ENCODE measurements around the gene ENTPD2.

Gene ENTPD2

GRCh38 chr9:137055385-137056364, 1.8 kb upstream of the ENTPD2 start:
- TF ChIP-seq, protein P1, sequence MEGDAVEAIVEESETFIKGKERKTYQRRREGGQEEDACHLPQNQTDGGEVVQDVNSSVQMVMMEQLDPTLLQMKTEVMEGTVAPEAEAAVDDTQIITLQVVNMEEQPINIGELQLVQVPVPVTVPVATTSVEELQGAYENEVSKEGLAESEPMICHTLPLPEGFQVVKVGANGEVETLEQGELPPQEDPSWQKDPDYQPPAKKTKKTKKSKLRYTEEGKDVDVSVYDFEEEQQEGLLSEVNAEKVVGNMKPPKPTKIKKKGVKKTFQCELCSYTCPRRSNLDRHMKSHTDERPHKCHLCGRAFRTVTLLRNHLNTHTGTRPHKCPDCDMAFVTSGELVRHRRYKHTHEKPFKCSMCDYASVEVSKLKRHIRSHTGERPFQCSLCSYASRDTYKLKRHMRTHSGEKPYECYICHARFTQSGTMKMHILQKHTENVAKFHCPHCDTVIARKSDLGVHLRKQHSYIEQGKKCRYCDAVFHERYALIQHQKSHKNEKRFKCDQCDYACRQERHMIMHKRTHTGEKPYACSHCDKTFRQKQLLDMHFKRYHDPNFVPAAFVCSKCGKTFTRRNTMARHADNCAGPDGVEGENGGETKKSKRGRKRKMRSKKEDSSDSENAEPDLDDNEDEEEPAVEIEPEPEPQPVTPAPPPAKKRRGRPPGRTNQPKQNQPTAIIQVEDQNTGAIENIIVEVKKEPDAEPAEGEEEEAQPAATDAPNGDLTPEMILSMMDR (conservative IDR thresholded peaks at IDR 0.05; ENCODE audit: low read length) = no peak
- no peak overlapping the region for H3K4me3 ChIP-seq (ENCODE audit: low read length)
- DNase-seq (ENCODE audit: low read depth) = peak; percentile 43

DNA sequence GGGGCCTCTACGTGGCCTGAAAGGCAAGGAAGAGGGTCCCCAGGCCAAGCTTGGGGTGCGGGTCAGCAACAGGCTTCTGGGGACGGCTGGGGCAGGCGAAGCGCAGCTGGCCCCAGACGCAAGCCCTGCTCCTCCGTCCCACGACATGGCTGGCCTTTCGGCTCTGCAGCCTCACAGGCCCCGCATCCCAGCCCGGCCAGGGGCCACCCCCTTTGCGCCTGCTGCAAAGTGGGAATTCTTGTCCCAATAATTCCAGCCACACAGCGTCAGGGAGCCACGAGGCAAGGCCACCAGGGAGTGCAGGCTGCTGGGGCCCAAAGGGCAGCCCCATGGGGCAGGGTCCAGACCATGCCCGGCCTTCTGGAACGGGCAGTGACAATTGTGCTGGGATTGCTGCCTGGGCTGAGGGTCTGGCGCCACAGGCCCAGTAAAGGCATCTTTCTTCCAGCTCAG, 1.1 kb upstream of the ENTPD2 start:
- TF ChIP-seq, protein P1 (conservative IDR thresholded peaks at IDR 0.05; ENCODE audit: low read length) = no peak
- H3K4me3 ChIP-seq (ENCODE audit: low read length) = no peak overlapping the region
- DNase-seq (ENCODE audit: low read depth) = no peak

DNA sequence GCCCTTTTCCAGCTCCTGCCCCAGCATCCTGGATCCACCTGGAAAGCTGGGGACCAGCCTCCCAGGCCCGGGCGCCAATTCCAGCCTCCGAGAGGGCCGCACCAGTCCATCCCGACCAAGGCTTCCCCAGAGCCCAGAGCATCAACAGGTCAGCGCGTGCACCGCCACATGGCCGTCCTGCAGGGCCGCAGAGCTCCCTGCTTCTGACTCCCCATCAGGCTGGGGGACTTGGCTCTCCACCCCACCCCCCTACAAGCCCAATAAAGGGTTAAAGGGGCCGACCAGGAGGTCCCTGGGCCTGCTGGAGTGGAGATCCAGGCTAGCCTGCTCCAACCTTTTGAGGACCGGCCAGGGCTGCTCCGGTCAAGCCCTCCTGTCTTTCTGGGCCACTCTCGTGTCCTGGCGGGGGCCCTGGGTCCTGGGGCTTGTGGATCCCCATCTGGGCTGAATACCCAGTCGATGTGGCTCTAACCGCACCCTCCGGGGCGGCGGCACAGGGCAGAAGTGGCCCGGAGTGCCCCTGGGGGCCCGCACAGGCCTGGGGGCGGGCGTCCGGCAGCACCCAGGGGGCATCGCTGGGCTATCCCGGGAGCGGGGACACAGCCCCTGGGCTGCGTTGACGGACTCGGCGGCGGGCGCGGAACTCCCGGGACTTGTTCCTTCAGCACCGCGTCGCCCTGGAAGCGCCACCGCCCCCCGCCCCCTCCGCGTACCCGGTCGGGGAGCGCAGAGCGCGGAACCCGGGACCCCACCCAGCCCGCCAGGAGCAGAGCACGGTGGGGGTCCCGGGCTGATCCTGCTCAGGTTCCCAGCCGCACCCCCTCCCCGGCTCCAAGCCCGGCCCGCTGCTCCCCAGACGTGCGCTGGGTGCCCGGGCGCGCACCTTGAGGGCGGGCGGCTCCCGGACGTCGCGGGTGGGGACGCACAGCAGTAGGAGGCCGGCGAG, 590 bp downstream of the ENTPD2 start:
- no peak overlapping the region for H3K4me3 ChIP-seq (ENCODE audit: low read length)

GRCh38 chr9:137052293-137052692, 1.6 kb downstream of the ENTPD2 start:
- no peak overlapping the region for H3K4me3 ChIP-seq (ENCODE audit: low read length)
- no peak for DNase-seq (ENCODE audit: low read depth)
- TF ChIP-seq, protein P1 (conservative IDR thresholded peaks at IDR 0.05; ENCODE audit: low read length) = no peak

More for the DNA sequence above, 590 bp downstream of the ENTPD2 start:
- TF ChIP-seq, protein P1 (conservative IDR thresholded peaks at IDR 0.05; ENCODE audit: low read length) = no peak
- no peak for DNase-seq (ENCODE audit: low read depth)

DNA sequence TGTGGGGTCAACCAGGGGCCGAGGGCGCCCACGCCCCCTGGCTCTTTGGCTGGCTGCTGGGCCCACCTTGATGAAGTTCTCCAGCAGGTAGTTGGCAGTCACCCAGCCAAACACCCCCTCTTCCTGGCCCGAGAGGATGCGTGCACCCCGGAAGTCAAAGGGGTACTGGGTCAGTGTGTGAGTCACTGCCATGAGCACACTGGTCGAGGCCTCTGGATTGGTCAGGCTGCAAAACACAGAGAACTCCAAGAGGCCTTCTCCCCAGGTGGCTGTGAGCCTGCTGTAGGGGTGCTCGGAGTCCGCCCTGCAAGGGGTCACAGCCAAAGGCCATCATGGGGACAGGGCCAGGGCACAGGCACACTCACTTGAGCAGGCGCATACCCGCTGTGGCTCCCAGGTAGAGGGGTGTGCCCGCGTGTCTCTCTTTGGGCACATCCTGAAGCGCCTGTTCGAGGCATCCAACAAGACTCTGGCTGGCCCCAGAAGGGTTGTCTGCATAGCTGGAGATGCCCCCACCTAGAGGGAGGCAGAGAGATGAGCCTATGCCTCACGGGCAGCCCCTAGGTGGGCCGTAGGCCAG, 2.6 kb downstream of the ENTPD2 start:
- TF ChIP-seq, protein P1 (conservative IDR thresholded peaks at IDR 0.05; ENCODE audit: low read length) = no peak
- H3K4me3 ChIP-seq (ENCODE audit: low read length) = no peak overlapping the region
- no peak for DNase-seq (ENCODE audit: low read depth)

DNA sequence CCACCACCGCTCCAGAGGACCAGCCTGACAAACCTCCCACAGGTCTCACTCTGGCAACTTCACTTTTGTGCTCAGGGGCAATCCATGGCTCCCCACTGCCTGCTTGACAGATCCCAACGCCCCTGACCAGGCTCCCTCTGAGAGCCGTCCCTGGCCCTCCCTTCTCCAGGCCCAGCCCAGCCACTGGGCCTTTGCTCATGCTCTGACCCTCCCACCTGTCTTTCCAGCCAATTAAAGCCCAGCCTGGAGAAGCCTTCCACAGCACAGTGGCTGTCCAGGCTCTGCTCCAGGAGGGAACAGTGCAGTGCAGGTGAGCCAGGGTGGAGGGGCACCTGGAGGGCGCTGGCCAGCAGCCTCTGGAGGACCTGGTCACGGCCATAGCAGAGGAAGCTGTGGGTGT, 3.3 kb downstream of the ENTPD2 start:
- H3K4me3 ChIP-seq (ENCODE audit: low read length) = no peak overlapping the region
- DNase-seq (ENCODE audit: low read depth) = no peak
- TF ChIP-seq, protein P1 (conservative IDR thresholded peaks at IDR 0.05; ENCODE audit: low read length) = no peak

All from AG10803 (cell line).